OCI-LY7 (cell line): ENCODE results near the gene GAB1. TPM values are rescaled to one million over a fixed set of nuclear protein-coding genes. Genes with fewer than 3 reads are reported as not detected.

Experiments
- BruUV-seq: library from RNA; stranded (reverse); fragments of 400-500 nt; replicated peaks from 2 replicates; lab custom pipeline; 2021; lab: Mats Ljungman, UMichigan
- CTCF ChIA-PET: fragments of 300-600 bp; sonication (Branson Sonifier 250); formaldehyde crosslinking; loops from one replicate; lab custom pipeline; 2022; ENCODE audit warnings: antibody characterized with exemption; ENCODE audit not compliant: unreplicated experiment; lab: Charles Lee
- POLR2A ChIA-PET: fragments of 300-600 bp; sonication (Branson Sonifier 250); formaldehyde crosslinking; loops from one replicate; lab custom pipeline; 2022; ENCODE audit warnings: antibody characterized with exemption; lab: Charles Lee
- DNase-seq: peaks from one replicate; pipeline ENCODE4 v3.0.0-alpha.2; 2015; ENCODE audit warnings: low spot score
- H2AFZ ChIP-seq: fragments of 200-600 bp; sonication (generic), shearing (Covaris generic); 2 replicates; pipeline ENCODE4 v1.6.1; 2014; ENCODE audit warnings: mild to moderate bottlenecking, antibody characterized with exemption, low read length, moderate library complexity
- H3K27ac ChIP-seq: fragments of 200-600 bp; sonication (generic); 2 replicates; pipeline ENCODE4 v1.5.1; 2014; ENCODE audit warnings: mixed run types, low read depth, mild to moderate bottlenecking, moderate library complexity, low read length, inconsistent platforms; ENCODE audit not compliant: poor library complexity, severe bottlenecking
- H3K36me3 ChIP-seq: fragments of 200-600 bp; sonication (generic); 2 replicates; pipeline ENCODE4 v1.6.1; 2014; ENCODE audit warnings: mild to moderate bottlenecking, antibody characterized with exemption, low read length, moderate library complexity, mixed read lengths; ENCODE audit not compliant: insufficient read depth
- H3K4me1 ChIP-seq: fragments of 200-600 bp; sonication (generic); 2 replicates; pipeline ENCODE4 v1.5.1; 2014; ENCODE audit warnings: mild to moderate bottlenecking, low read length; ENCODE audit not compliant: insufficient read depth, poor library complexity, severe bottlenecking
- H3K4me2 ChIP-seq: fragments of 200-600 bp; sonication (generic); 2 replicates; pipeline ENCODE4 v1.6.1; 2014; ENCODE audit warnings: mild to moderate bottlenecking, low read length
- H3K4me3 ChIP-seq: fragments of 200-600 bp; sonication (generic); 2 replicates; pipeline ENCODE4 v1.5.1; 2014; ENCODE audit warnings: mild to moderate bottlenecking, low read depth, low read length; ENCODE audit not compliant: poor library complexity, severe bottlenecking
- H3K79me2 ChIP-seq: fragments of 200-600 bp; sonication (generic); 2 replicates; pipeline ENCODE4 v1.6.1; 2016; ENCODE audit warnings: low read depth, mild to moderate bottlenecking, low read length, moderate library complexity, mixed read lengths; ENCODE audit not compliant: insufficient read depth
- H3K9me2 ChIP-seq: fragments of 200-600 bp; sonication (generic); 2 replicates; pipeline ENCODE4 v1.6.1; 2016; ENCODE audit warnings: mild to moderate bottlenecking, low read length, mixed read lengths; ENCODE audit not compliant: insufficient read depth
- H3K9me3 ChIP-seq: fragments of 200-600 bp; sonication (generic); 2 replicates; pipeline ENCODE4 v1.6.1; 2014; ENCODE audit warnings: mild to moderate bottlenecking, mixed run types, low read length, mixed read lengths
- H4K20me1 ChIP-seq: fragments of 200-600 bp; sonication (generic); 2 replicates; pipeline ENCODE4 v1.6.1; 2014; ENCODE audit warnings: mild to moderate bottlenecking, antibody characterized with exemption, low read length, moderate library complexity, mixed read lengths; ENCODE audit not compliant: insufficient read depth
- EZH2phosphoT487 ChIP-seq: fragments of 200-600 bp; sonication (generic); IDR thresholded peaks from 2 replicates; pipeline ENCODE4 v1.6.1; 2018; ENCODE audit warnings: low read depth, borderline replicate concordance, mild to moderate bottlenecking, mixed run types, antibody characterized with exemption, low read length, moderate library complexity, mixed read lengths
- intact Hi-C: fragments of 100-400 bp; cut with micrococcal nuclease; formaldehyde crosslinking; loops from one replicate; pipeline ENCODE4 v1.10.0; 2022; ENCODE audit not compliant: unreplicated experiment
- total RNA-seq, 2 experiments: library from RNA; depleted of rRNA in 1 of 2; stranded (reverse); fragments of >200 nt in 1 of 2; shearing (Covaris generic) in 1 of 2; gene quantifications; 2 replicates each; pipeline ENCODE4 v1.2.3, GENCODE V29; 2014 to 2022
- TF ChIP-seq, protein P1 (sequence below): fragments of 200-600 bp; sonication (generic); conservative IDR thresholded peaks from 2 replicates; pipeline ENCODE4 v1.5.1; 2014; ENCODE audit warnings: mild to moderate bottlenecking, antibody characterized with exemption, low read length, moderate library complexity, mixed read lengths

The GAB1 gene
- total RNA-seq, 2 experiments from 2014 or later, result 42.6 to 99.3 TPM

- BruUV-seq, result no TSS peak
- CTCF ChIA-PET, result no interaction called here
- TF ChIP-seq EZH2phosphoT487, result no peak
- TF ChIP-seq, protein P1, sequence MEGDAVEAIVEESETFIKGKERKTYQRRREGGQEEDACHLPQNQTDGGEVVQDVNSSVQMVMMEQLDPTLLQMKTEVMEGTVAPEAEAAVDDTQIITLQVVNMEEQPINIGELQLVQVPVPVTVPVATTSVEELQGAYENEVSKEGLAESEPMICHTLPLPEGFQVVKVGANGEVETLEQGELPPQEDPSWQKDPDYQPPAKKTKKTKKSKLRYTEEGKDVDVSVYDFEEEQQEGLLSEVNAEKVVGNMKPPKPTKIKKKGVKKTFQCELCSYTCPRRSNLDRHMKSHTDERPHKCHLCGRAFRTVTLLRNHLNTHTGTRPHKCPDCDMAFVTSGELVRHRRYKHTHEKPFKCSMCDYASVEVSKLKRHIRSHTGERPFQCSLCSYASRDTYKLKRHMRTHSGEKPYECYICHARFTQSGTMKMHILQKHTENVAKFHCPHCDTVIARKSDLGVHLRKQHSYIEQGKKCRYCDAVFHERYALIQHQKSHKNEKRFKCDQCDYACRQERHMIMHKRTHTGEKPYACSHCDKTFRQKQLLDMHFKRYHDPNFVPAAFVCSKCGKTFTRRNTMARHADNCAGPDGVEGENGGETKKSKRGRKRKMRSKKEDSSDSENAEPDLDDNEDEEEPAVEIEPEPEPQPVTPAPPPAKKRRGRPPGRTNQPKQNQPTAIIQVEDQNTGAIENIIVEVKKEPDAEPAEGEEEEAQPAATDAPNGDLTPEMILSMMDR, result 0 out of 2 replicates have a peak, but pooled peaks have one; percentile 28
- DNase-seq, result no peak
- Histone ChIP-seq H3K9me2 (no peaks in the 10 kb centered on the region), H2AFZ (no peak overlapping the region), H3K36me3 (peaks cover 41% of the 10 kb centered on the region), H3K9me3 (no peaks in the 10 kb centered on the region), H3K4me1 (peaks cover 84% of the 10 kb centered on the region), H3K4me2 (peak overlapping the region; percentile 51), H4K20me1 (no peaks in the 10 kb centered on the region), H3K27ac (peak overlapping the region; percentile 97), H3K79me2 (peaks cover 100% of the 10 kb centered on the region), H3K4me3 (peak overlapping the region; percentile 22)
- intact Hi-C loops, result loop anchor here (5.0 kb wide), 1 partner anchor 116 kb away; the partner anchor contains the start of gene SMARCA5
- POLR2A ChIA-PET, result interaction anchor here (0.6 to 11.5 kb wide), 7 partner anchors 10 to 51 kb away, joined by 3 to 364 read pairs (median 12); no protein-coding TSS in a partner anchor
Measured at GRCh38 chr4:143396695-143397094, 60.0 kb downstream of the GAB1 start.

DNA sequence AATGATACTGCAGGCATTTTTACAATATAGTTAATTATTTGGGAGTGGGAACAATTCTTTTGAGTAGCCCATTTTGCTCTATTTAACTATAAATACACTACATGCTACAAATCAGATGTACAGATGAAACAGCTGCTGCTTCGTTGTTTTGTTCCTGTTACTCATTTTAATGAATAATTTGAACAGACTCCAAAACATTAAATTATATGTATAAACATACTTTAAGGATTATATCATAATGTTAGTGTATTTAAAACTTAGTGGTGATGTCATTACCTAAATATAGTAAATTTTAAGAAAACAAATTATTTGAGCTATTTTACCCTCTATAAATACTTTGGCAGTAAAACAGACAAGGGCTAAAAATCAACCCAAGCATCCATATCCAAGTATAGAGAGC lies 60.7 kb downstream of the GAB1 start:
- Histone ChIP-seq H3K9me2 (no peaks in the 10 kb centered on the region), H3K4me1 (peaks cover 90% of the 10 kb centered on the region), H3K79me2 (peaks cover 100% of the 10 kb centered on the region), H3K9me3 (no peaks in the 10 kb centered on the region), H2AFZ (no peak overlapping the region), H3K36me3 (peaks cover 41% of the 10 kb centered on the region), H4K20me1 (no peaks in the 10 kb centered on the region), H3K4me2 (peak overlapping the region; percentile 51), H3K27ac (peak overlapping the region; percentile 97), H3K4me3 (peak overlapping the region; percentile 22)
- intact Hi-C loops, result loop anchor here (5.0 kb wide), 1 partner anchor 115 kb away; the partner anchor contains the start of gene SMARCA5
- ChIA-PET CTCF (no interaction called here), POLR2A (interaction anchor here (0.6 to 11.5 kb wide), 12 partner anchors 9 to 244 kb away, joined by 3 to 364 read pairs (median 4); no protein-coding TSS in a partner anchor)
- no TSS peak for BruUV-seq
- no peak for DNase-seq
- TF ChIP-seq EZH2phosphoT487, result no peak
- TF ChIP-seq, protein P1, result no peak

- ChIA-PET POLR2A (interaction anchor here (0.7 to 11.5 kb wide), 9 partner anchors 9 to 244 kb away, joined by 3 to 364 read pairs (median 4); no protein-coding TSS in a partner anchor), CTCF (no interaction called here)
- Histone ChIP-seq H3K4me2 (peak overlapping the region; percentile 51), H3K36me3 (peaks cover 41% of the 10 kb centered on the region), H4K20me1 (no peaks in the 10 kb centered on the region), H3K4me3 (peak overlapping the region; percentile 12), H3K9me2 (no peaks in the 10 kb centered on the region), H3K9me3 (no peaks in the 10 kb centered on the region), H3K4me1 (peaks cover 96% of the 10 kb centered on the region), H2AFZ (no peak overlapping the region), H3K79me2 (peaks cover 100% of the 10 kb centered on the region), H3K27ac (peak overlapping the region; percentile 97)
- no peak for DNase-seq
- no TSS peak for BruUV-seq
- TF ChIP-seq, protein P1, result no peak
- TF ChIP-seq EZH2phosphoT487, result no peak
- intact Hi-C loops, result loop anchor here (5.0 kb wide), 1 partner anchor 114 kb away; the partner anchor contains the start of gene SMARCA5
Measured at GRCh38 chr4:143397887-143398286, 61.2 kb downstream of the GAB1 start.
